ENCODE data around the gene SH2D6. TPM values are rescaled to one million over a fixed set of nuclear protein-coding genes. Genes with fewer than 3 reads are reported as not detected.
"Not testable (repeated sequence)": the region's sequence is repeated elsewhere in the genome, so short reads cannot be mapped to it uniquely, and the experiment has no call there.

Gene SH2D6
- 1 to 10 TPM in 1 of 2 experiments, under 1 TPM in 1; 0.43 to 1.5 TPM for total RNA-seq

GRCh38 chr2:85418132-85419008 lies at the start of gene SH2D6:
TSS of gene SH2D6 (plus strand) at chr2:85418714. CDS start at chr2:85429466, 10,752 bp downstream.
- H3K4me1 Mint-ChIP-seq, result peaks cover 48% of the 10 kb centered on the region

GRCh38 chr2:85368921-85369320 lies 49.6 kb upstream of the SH2D6 start:
- DNase-seq, result no peak
- ChIA-PET POLR2A (no interaction called here), CTCF (interaction anchor here (1.4 kb wide), 1 partner anchor 70 kb away, joined by 4 read pairs; no protein-coding TSS in a partner anchor)
- Mint-ChIP-seq H3K9me3 (no peaks in the 10 kb centered on the region), H3K36me3 (ENCODE audit: low read depth) (peaks cover 5% of the 10 kb centered on the region), H3K27me3 (no peaks in the 10 kb centered on the region), H3K27ac (no peak overlapping the region), H3K4me1 (no peaks in the 10 kb centered on the region), H3K4me3 (no peak overlapping the region)

More at GRCh38 chr2:85418132-85419008, at the start of gene SH2D6:
- DNase-seq, result peak; percentile 87
- Mint-ChIP-seq H3K27me3 (peaks cover 3% of the 10 kb centered on the region), H3K4me3 (peak within 1 kb of the TSS; percentile 96), H3K9me3 (no peaks in the 10 kb centered on the region), H3K36me3 (ENCODE audit: low read depth) (no peaks in the 10 kb centered on the region), H3K27ac (peak within 1 kb of the TSS; percentile 97)
- ChIA-PET POLR2A (interaction anchor here (0.6 to 6.3 kb wide), 22 partner anchors 9 to 297 kb away, joined by 3 to 126 read pairs (median 5); partner anchors contain the start of genes CAPG, ELMOD3, GGCX and MAT2A), CTCF (interaction anchor here (0.6 to 8.8 kb wide), 9 partner anchors 11 to 219 kb away, joined by 3 to 182 read pairs (median 10); partner anchors contain the start of gene MAT2A)

- H3K27me3 Mint-ChIP-seq, result no peaks in the 10 kb centered on the region
- H3K4me3 Mint-ChIP-seq, result no peak overlapping the region
- H3K36me3 Mint-ChIP-seq (ENCODE audit: low read depth), result peaks cover 5% of the 10 kb centered on the region
- H3K9me3 Mint-ChIP-seq, result no peaks in the 10 kb centered on the region
- CTCF ChIA-PET, result interaction anchor here (1.1 to 1.4 kb wide), 3 partner anchors 50 to 445 kb away, joined by 3 to 5 read pairs (median 4); no protein-coding TSS in a partner anchor
- H3K4me1 Mint-ChIP-seq, result no peaks in the 10 kb centered on the region
- no peak overlapping the region for H3K27ac Mint-ChIP-seq
- POLR2A ChIA-PET, result interaction anchor here (2.2 kb wide), 1 partner anchor 15 kb away, joined by 10 read pairs; the partner anchor contains the start of genes ELMOD3 and RETSAT
- DNase-seq, result no peak
These were observed 49.0 kb upstream of the SH2D6 start for GRCh38 chr2:85369500-85369899.

GRCh38 chr2:85371045-85371444 lies 47.5 kb upstream of the SH2D6 start:
- no peak for DNase-seq
- Mint-ChIP-seq H3K27ac (no peak overlapping the region), H3K4me3 (no peak overlapping the region), H3K9me3 (no peaks in the 10 kb centered on the region), H3K27me3 (no peaks in the 10 kb centered on the region), H3K4me1 (no peaks in the 10 kb centered on the region), H3K36me3 (ENCODE audit: low read depth) (peaks cover 10% of the 10 kb centered on the region)
- POLR2A ChIA-PET, result interaction anchor here (0.6 to 2.2 kb wide), 4 partner anchors 17 to 241 kb away, joined by 3 to 10 read pairs (median 4); partner anchors contain the start of genes C2orf68, ELMOD3 and RETSAT
- CTCF ChIA-PET, result interaction anchor here (1.2 kb wide), 1 partner anchor 16 kb away, joined by 3 read pairs; the partner anchor contains the start of genes ELMOD3 and RETSAT

- DNase-seq, result no peak
- ChIA-PET CTCF (no interaction called here), POLR2A (interaction anchor here (0.8 kb wide), 1 partner anchor 10 kb away, joined by 3 read pairs; no protein-coding TSS in a partner anchor)
- Mint-ChIP-seq H3K36me3 (ENCODE audit: low read depth) (peaks cover 48% of the 10 kb centered on the region), H3K4me3 (no peak overlapping the region), H3K9me3 (peaks cover 10% of the 10 kb centered on the region), H3K27me3 (no peaks in the 10 kb centered on the region), H3K4me1 (no peaks in the 10 kb centered on the region), H3K27ac (no peak overlapping the region)
These were observed 42.0 kb upstream of the SH2D6 start for GRCh38 chr2:85376291-85377065.

- Mint-ChIP-seq H3K27me3 (no peaks in the 10 kb centered on the region), H3K9me3 (peaks cover 10% of the 10 kb centered on the region), H3K4me1 (no peaks in the 10 kb centered on the region), H3K36me3 (ENCODE audit: low read depth) (peaks cover 49% of the 10 kb centered on the region), H3K4me3 (no peak overlapping the region), H3K27ac (no peak overlapping the region)
- CTCF ChIA-PET, result no interaction called here
- POLR2A ChIA-PET, result no interaction called here
- no peak for DNase-seq
These were observed 41.4 kb upstream of the SH2D6 start for GRCh38 chr2:85377083-85377482.

GRCh38 chr2:85378257-85378656 lies 40.3 kb upstream of the SH2D6 start:
- Mint-ChIP-seq H3K27me3 (no peaks in the 10 kb centered on the region), H3K4me1 (no peaks in the 10 kb centered on the region), H3K4me3 (no peak overlapping the region), H3K36me3 (ENCODE audit: low read depth) (peaks cover 54% of the 10 kb centered on the region), H3K27ac (no peak overlapping the region), H3K9me3 (peaks cover 10% of the 10 kb centered on the region)
- DNase-seq, result no peak
- ChIA-PET POLR2A (no interaction called here), CTCF (no interaction called here)

GRCh38 chr2:85380048-85380447 lies 38.5 kb upstream of the SH2D6 start:
- Mint-ChIP-seq H3K27me3 (no peaks in the 10 kb centered on the region), H3K27ac (no peak overlapping the region), H3K9me3 (peaks cover 10% of the 10 kb centered on the region), H3K4me3 (no peak overlapping the region), H3K36me3 (ENCODE audit: low read depth) (peaks cover 59% of the 10 kb centered on the region), H3K4me1 (no peaks in the 10 kb centered on the region)
- ChIA-PET POLR2A (no interaction called here), CTCF (interaction anchor here (1.2 kb wide), 1 partner anchor 172 kb away, joined by 4 read pairs; no protein-coding TSS in a partner anchor)
- DNase-seq, result no peak

- H3K4me1 Mint-ChIP-seq, H3K4me3 Mint-ChIP-seq, H3K27ac Mint-ChIP-seq, DNase-seq, H3K9me3 Mint-ChIP-seq, H3K27me3 Mint-ChIP-seq: not testable (repeated sequence)
- ChIA-PET POLR2A (interaction anchor here (0.6 kb wide), 1 partner anchor 44 kb away, joined by 3 read pairs; no protein-coding TSS in a partner anchor), CTCF (interaction anchor here (1.1 kb wide), 1 partner anchor 54 kb away, joined by 4 read pairs; no protein-coding TSS in a partner anchor)
- H3K36me3 Mint-ChIP-seq (ENCODE audit: low read depth), result peaks cover 54% of the 10 kb centered on the region
These were observed 35.4 kb upstream of the SH2D6 start for GRCh38 chr2:85383151-85383550.

- H3K36me3 Mint-ChIP-seq (ENCODE audit: low read depth), result peaks cover 52% of the 10 kb centered on the region
- H3K27ac Mint-ChIP-seq, result no peak overlapping the region
These were observed 34.7 kb upstream of the SH2D6 start for GRCh38 chr2:85383850-85384249.

GRCh38 chr2:85385746-85386145 lies 32.8 kb upstream of the SH2D6 start:
- ChIA-PET CTCF (interaction anchor here (0.6 kb wide), 1 partner anchor 68 kb away, joined by 3 read pairs; no protein-coding TSS in a partner anchor), POLR2A (no interaction called here)
- Mint-ChIP-seq H3K4me3 (no peak overlapping the region), H3K27ac (no peak overlapping the region), H3K36me3 (ENCODE audit: low read depth) (peaks cover 46% of the 10 kb centered on the region), H3K27me3 (no peaks in the 10 kb centered on the region), H3K9me3 (no peaks in the 10 kb centered on the region), H3K4me1 (no peaks in the 10 kb centered on the region)
- no peak for DNase-seq

More at GRCh38 chr2:85383850-85384249, 34.7 kb upstream of the SH2D6 start:
- H3K4me3 Mint-ChIP-seq, result no peak overlapping the region
- ChIA-PET CTCF (no interaction called here), POLR2A (no interaction called here)
- no peaks in the 10 kb centered on the region for H3K27me3 Mint-ChIP-seq
- no peak for DNase-seq
- H3K4me1 Mint-ChIP-seq, result no peaks in the 10 kb centered on the region
- H3K9me3 Mint-ChIP-seq, result peaks cover 8% of the 10 kb centered on the region

- Mint-ChIP-seq H3K27ac (no peak overlapping the region), H3K36me3 (ENCODE audit: low read depth) (peaks cover 41% of the 10 kb centered on the region), H3K4me1 (peaks cover 5% of the 10 kb centered on the region), H3K9me3 (no peaks in the 10 kb centered on the region), H3K27me3 (no peaks in the 10 kb centered on the region), H3K4me3 (no peak overlapping the region)
- CTCF ChIA-PET, result interaction anchor here (2.0 kb wide), 1 partner anchor 17 kb away, joined by 5 read pairs; no protein-coding TSS in a partner anchor
- POLR2A ChIA-PET, result interaction anchor here (1.3 to 1.6 kb wide), 2 partner anchors 152 to 154 kb away, joined by 3 to 8 read pairs; partner anchors contain the start of gene MAT2A
- DNase-seq, result no peak
These were observed 30.8 kb upstream of the SH2D6 start for GRCh38 chr2:85387754-85388153.

All from activated CD4-positive, alpha-beta memory T cell treated with anti-CD3 and anti-CD28 coated beads, Interleukin-2, amount 10 ng/mL, durations not matched to agents 7 days and 5 days (primary cell).